HG02642 (cell line): ENCODE results near the gene DNAH17.

Experiments
- ATAC-seq: cut with Tn5 transposase; IDR thresholded peaks from one replicate; pipeline ENCODE4 v1.9.1; 2021; ENCODE audit warnings: mild to moderate bottlenecking; ENCODE audit not compliant: unreplicated experiment, poor library complexity

Gene DNAH17

GRCh38 chr17:78501241-78502036 is 75.8 kb downstream of the DNAH17 start:
- no peak for ATAC-seq

DNA sequence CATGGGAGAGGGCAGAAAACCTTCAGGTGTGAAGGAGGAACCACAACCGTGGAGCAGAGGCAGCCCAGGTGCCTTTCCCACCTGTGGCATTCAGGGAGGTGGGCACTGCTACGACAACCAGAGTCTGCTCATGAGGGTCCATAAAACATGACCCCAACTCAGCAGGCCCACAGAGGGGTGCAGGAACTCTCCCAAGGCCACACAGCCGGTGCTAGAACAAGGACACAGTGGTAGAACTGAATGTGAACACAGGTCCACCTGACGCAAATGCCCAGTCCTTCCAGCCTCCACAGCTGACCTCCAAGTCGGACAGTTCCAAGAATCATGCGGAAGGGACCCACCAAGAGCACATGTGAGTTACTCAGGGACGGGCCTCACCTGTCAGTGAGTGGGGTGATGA is 76.4 kb downstream of the DNAH17 start:
- ATAC-seq: no peak

GRCh38 chr17:78499715-78500540 is 77.3 kb downstream of the DNAH17 start:
- ATAC-seq: no peak

DNA sequence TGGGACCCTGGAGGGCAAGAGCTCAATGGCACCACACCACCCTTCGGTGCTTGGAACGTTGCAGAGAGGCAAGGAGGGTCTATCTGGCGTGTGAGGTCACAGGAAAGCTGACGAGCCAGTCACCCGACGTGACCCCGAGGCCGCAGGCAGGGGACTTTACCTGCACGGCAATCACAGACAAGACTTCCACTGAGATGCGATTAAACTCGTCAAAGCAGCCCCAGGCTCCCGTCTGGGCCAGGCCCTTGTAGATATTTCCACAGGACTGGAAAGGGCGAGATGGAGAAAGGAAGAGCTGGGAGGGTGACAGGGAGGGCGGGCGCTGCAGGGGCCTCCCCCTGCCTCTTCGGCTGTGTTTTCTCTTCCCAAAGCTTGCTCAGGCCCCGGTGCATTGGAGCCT is 78.3 kb downstream of the DNAH17 start:
- ATAC-seq: no peak

DNA sequence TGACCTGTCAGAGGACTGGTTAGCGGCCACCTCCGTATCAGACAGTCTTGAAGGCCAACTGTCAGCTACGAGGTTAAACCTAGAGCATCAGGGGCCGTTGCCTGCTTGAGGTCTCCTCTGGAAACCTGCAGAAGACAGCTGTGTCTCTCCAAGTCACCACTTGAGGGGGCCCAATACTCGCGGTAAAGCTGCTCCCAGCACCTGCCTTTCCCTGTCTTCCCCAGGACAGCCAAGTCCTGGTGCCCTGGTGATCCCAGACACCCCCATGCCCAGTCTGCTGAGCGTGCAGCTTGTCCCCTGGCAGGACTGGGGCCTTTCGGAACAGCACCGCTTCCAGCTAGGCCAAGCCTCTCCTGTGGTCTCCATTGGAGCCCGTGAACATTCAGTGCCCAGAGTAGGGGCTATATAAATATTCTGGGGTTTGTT is 80.1 kb downstream of the DNAH17 start:
- ATAC-seq: no peak

GRCh38 chr17:78496311-78496710 is 80.9 kb downstream of the DNAH17 start:
- ATAC-seq: no peak

GRCh38 chr17:78495634-78496033 is 81.6 kb downstream of the DNAH17 start:
- no peak for ATAC-seq

DNA sequence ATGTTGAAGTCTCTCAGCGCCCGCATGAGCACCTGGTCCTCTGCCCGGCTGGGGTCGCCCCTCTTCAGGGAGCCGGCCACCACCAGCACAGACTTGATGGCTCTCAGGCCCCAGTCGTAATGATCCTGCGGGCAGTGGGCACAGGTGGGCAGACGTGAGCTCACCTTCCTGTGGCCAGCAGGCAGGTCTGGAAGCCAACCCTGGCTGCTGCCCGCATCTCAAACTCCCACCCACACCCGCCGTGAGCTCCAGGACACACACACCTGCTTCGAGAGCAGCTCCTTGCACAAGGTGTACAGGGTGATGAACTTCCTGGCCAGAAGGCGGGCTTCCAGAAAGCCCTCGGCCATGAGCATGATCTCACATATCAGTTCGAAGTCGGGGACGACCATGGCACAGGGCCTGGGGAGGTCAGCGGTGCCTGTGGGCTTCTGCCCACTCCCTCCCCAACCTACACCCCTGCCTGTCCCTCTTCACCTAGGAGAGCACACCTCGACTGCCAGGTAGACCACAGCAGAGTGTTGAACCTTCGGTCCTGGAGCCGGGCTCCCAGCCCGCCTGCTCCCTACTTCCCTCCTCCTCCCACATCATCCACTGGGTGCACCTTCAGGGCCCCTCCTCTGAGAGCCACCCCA is 82.4 kb downstream of the DNAH17 start:
- no peak for ATAC-seq

GRCh38 chr17:78493853-78494695 is 83.1 kb downstream of the DNAH17 start:
- ATAC-seq: no peak

GRCh38 chr17:78493450-78493849 is 83.7 kb downstream of the DNAH17 start:
- no peak for ATAC-seq

- ATAC-seq: no peak
Measured at GRCh38 chr17:78492116-78492799, 84.9 kb downstream of the DNAH17 start.

GRCh38 chr17:78491236-78492115 is 85.7 kb downstream of the DNAH17 start:
- ATAC-seq: no peak

GRCh38 chr17:78490673-78491072 is 86.5 kb downstream of the DNAH17 start:
- ATAC-seq: no peak

DNA sequence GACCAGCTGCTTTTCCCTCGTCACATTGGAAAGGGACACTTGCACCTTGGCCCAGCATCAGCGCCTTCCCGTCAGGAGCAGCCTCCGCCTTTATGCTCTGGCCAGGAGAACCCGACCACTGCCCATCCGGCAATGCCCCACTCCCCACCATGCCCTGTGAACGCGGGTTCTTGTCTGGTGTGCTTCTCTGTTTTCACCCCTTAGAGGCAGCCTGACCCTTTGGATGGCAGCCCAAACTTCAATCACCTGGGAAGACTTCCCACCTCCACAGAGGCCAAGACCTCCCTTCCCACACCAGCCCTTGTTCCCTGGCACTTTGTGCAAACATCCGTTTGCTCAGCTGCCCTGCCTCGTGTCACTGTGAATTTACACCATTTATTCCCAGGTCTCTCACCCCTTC is 87.0 kb downstream of the DNAH17 start:
- no peak for ATAC-seq

GRCh38 chr17:78488867-78489634 is 88.1 kb downstream of the DNAH17 start:
- ATAC-seq: no peak

DNA sequence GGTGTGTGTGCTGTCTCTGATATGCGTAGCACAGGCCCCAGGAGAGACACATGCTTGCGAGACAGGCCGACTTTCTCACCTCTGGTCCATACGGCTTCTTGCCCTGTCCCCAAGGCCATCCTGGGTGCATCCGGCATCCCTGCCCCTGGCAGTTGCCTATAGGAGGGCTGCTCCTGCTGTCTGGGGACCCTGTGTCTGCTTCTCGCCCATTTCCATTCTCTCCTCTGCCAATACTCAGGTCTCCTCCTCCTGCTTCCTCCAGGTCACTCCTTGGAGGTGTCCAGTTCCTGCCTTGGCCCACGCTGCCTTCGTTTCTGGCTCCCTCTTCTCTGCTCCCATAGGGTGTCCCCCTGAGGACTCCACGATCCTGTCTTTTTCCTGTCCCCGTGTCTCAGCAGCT is 89.0 kb downstream of the DNAH17 start:
- no peak for ATAC-seq

- no peak for ATAC-seq
Measured at GRCh38 chr17:78486946-78487680, 90.1 kb downstream of the DNAH17 start.
